GM12891 (cell line): ENCODE data around the gene KIF18B.

Experiments used
- POLR2A ChIP-seq: IDR thresholded peaks from 2 replicates; pipeline ENCODE4 v1.6.1; 2011; ENCODE audit warnings: low read depth, low read length, control low read depth
- POLR2AphosphoS5 ChIP-seq: IDR thresholded peaks from 2 replicates; pipeline ENCODE4 v1.6.1; 2011; ENCODE audit warnings: low read depth, low read length, control low read depth
- SPI1 ChIP-seq: IDR thresholded peaks from 2 replicates; pipeline ENCODE4 v1.6.1; 2011; ENCODE audit warnings: low read depth, low read length, control low read depth
- TAF1 ChIP-seq: IDR thresholded peaks from 2 replicates; pipeline ENCODE4 v1.6.1; 2011; ENCODE audit warnings: low read depth, low read length, control low read depth

DNA sequence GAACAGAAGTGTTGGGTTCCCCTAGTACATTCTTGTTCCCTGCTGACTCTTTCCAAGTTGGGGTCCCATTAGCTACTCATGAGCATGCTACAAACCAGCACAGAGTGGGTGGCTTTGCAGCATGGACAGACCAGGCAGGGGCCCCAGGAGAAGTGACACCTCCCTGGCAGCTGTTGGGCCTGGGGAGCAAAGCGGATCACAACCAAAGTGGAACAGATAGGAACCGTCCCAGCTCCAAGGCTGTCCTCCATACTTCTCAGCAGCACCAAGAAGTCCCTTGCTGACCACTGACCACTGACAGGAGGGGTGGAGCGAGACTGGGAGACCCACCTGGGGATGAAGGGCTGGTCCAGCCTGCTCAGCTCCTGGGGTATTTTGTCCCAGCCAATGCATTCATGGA lies 19.9 kb downstream of the KIF18B start:
- TF ChIP-seq POLR2AphosphoS5 (no peak), POLR2A (no peak), TAF1 (no peak), SPI1 (no peak)
